ENCODE results near the gene KIAA2012. TPM values are rescaled to one million over a fixed set of nuclear protein-coding genes. Genes with fewer than 3 reads are reported as not detected.

KIAA2012 gene
- total RNA-seq, 1 donor from 2014 or later = not detected

GRCh38 chr2:202148515-202149154, 75.6 kb downstream of the KIAA2012 start:
- no peak for DNase-seq
- H3K9me3 Mint-ChIP-seq (ENCODE audit: unreplicated experiment) = no peaks in the 10 kb centered on the region
- peaks cover 26% of the 10 kb centered on the region for H3K4me1 Mint-ChIP-seq (ENCODE audit: low read depth, unreplicated experiment)
- H3K27ac Mint-ChIP-seq (ENCODE audit: unreplicated experiment) = no peak overlapping the region
- no peaks in the 10 kb centered on the region for H3K27me3 Mint-ChIP-seq (ENCODE audit: unreplicated experiment)
- no peak overlapping the region for H3K4me3 Mint-ChIP-seq (ENCODE audit: unreplicated experiment)
- TF ChIP-seq, protein P1, sequence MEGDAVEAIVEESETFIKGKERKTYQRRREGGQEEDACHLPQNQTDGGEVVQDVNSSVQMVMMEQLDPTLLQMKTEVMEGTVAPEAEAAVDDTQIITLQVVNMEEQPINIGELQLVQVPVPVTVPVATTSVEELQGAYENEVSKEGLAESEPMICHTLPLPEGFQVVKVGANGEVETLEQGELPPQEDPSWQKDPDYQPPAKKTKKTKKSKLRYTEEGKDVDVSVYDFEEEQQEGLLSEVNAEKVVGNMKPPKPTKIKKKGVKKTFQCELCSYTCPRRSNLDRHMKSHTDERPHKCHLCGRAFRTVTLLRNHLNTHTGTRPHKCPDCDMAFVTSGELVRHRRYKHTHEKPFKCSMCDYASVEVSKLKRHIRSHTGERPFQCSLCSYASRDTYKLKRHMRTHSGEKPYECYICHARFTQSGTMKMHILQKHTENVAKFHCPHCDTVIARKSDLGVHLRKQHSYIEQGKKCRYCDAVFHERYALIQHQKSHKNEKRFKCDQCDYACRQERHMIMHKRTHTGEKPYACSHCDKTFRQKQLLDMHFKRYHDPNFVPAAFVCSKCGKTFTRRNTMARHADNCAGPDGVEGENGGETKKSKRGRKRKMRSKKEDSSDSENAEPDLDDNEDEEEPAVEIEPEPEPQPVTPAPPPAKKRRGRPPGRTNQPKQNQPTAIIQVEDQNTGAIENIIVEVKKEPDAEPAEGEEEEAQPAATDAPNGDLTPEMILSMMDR (IDR thresholded peaks at IDR 0.05; ENCODE audit: partially characterized antibody, unreplicated experiment) = no peak
- no peaks in the 10 kb centered on the region for H3K36me3 Mint-ChIP-seq (ENCODE audit: unreplicated experiment)

DNA sequence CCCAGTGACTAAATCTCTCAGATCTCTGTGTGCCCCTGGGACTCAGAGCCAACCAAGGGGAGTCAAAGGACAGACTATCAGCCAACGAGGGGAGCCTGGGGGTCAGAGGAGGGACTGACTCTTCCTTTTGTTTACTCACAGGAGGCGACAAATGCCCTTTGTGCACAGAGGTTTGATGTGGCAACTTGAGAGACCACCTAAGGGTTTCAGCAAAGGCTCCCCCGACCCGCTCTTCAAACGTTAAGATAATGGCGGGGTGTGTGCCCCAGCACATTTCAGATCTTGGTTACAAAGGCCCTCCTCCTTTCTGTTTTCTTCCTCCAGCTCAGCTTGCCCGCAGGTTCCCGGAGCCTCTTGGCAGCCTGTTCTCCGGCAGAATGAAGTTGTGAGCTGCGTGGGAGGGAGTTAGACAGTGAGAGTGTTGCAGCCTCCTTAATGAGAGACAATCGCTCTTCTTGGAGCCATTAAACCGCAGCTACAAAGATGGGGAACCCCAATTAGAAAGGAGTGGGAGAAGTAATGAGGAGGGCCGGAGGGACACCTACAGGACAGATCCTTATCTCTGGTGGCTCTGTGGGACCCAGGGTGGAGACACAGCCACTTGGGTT, 76.2 kb downstream of the KIAA2012 start:
- DNase-seq = no peak
- H3K27me3 Mint-ChIP-seq (ENCODE audit: unreplicated experiment) = no peaks in the 10 kb centered on the region
- no peaks in the 10 kb centered on the region for H3K36me3 Mint-ChIP-seq (ENCODE audit: unreplicated experiment)
- peaks cover 21% of the 10 kb centered on the region for H3K4me1 Mint-ChIP-seq (ENCODE audit: low read depth, unreplicated experiment)
- no peak overlapping the region for H3K27ac Mint-ChIP-seq (ENCODE audit: unreplicated experiment)
- H3K9me3 Mint-ChIP-seq (ENCODE audit: unreplicated experiment) = no peaks in the 10 kb centered on the region
- TF ChIP-seq, protein P1 (IDR thresholded peaks at IDR 0.05; ENCODE audit: partially characterized antibody, unreplicated experiment) = no peak
- H3K4me3 Mint-ChIP-seq (ENCODE audit: unreplicated experiment) = no peak overlapping the region

- no peaks in the 10 kb centered on the region for H3K36me3 Mint-ChIP-seq (ENCODE audit: unreplicated experiment)
- H3K27ac Mint-ChIP-seq (ENCODE audit: unreplicated experiment) = no peak overlapping the region
- TF ChIP-seq, protein P1 (IDR thresholded peaks at IDR 0.05; ENCODE audit: partially characterized antibody, unreplicated experiment) = no peak
- DNase-seq = no peak
- H3K4me3 Mint-ChIP-seq (ENCODE audit: unreplicated experiment) = no peak overlapping the region
- H3K27me3 Mint-ChIP-seq (ENCODE audit: unreplicated experiment) = no peaks in the 10 kb centered on the region
- H3K4me1 Mint-ChIP-seq (ENCODE audit: low read depth, unreplicated experiment) = peaks cover 14% of the 10 kb centered on the region
- H3K9me3 Mint-ChIP-seq (ENCODE audit: unreplicated experiment) = no peaks in the 10 kb centered on the region
Measured at GRCh38 chr2:202149936-202150335, 76.9 kb downstream of the KIAA2012 start.

GRCh38 chr2:202152104-202152715, 79.2 kb downstream of the KIAA2012 start:
- no peak for DNase-seq
- H3K27me3 Mint-ChIP-seq (ENCODE audit: unreplicated experiment) = no peaks in the 10 kb centered on the region
- no peak overlapping the region for H3K4me3 Mint-ChIP-seq (ENCODE audit: unreplicated experiment)
- peaks cover 9% of the 10 kb centered on the region for H3K4me1 Mint-ChIP-seq (ENCODE audit: low read depth, unreplicated experiment)
- H3K36me3 Mint-ChIP-seq (ENCODE audit: unreplicated experiment) = no peaks in the 10 kb centered on the region
- no peak overlapping the region for H3K27ac Mint-ChIP-seq (ENCODE audit: unreplicated experiment)
- no peaks in the 10 kb centered on the region for H3K9me3 Mint-ChIP-seq (ENCODE audit: unreplicated experiment)
- TF ChIP-seq, protein P1 (IDR thresholded peaks at IDR 0.05; ENCODE audit: partially characterized antibody, unreplicated experiment) = no peak

GRCh38 chr2:202154613-202155012, 81.6 kb downstream of the KIAA2012 start:
- H3K36me3 Mint-ChIP-seq (ENCODE audit: unreplicated experiment) = no peaks in the 10 kb centered on the region
- no peaks in the 10 kb centered on the region for H3K4me1 Mint-ChIP-seq (ENCODE audit: low read depth, unreplicated experiment)
- TF ChIP-seq, protein P1 (IDR thresholded peaks at IDR 0.05; ENCODE audit: partially characterized antibody, unreplicated experiment) = no peak

More at GRCh38 chr2:202154613-202155012, 81.6 kb downstream of the KIAA2012 start:
- H3K27ac Mint-ChIP-seq (ENCODE audit: unreplicated experiment) = no peak overlapping the region
- H3K9me3 Mint-ChIP-seq (ENCODE audit: unreplicated experiment) = no peaks in the 10 kb centered on the region
- no peak overlapping the region for H3K4me3 Mint-ChIP-seq (ENCODE audit: unreplicated experiment)
- H3K27me3 Mint-ChIP-seq (ENCODE audit: unreplicated experiment) = no peaks in the 10 kb centered on the region
- DNase-seq = no peak

Measured in glutamatergic neuron (in vitro differentiated cells).